Caco-2 (cell line): ENCODE measurements around the gene MMD. TPM values are rescaled to one million over a fixed set of nuclear protein-coding genes. Genes with fewer than 3 reads are reported as not detected.
"Not testable (repeated sequence)": the region's sequence is repeated elsewhere in the genome, so short reads cannot be mapped to it uniquely, and the experiment has no call there.

Experiments
- Bru-seq: library from RNA; stranded (reverse); fragments of 400-500 nt; gene quantifications from one replicate; lab custom pipeline; 2021; lab: Mats Ljungman, UMichigan
- BruChase-seq, 2 experiments: library from RNA; stranded (reverse); fragments of 400-500 nt; gene quantifications; one replicate each; lab custom pipeline; 2021; lab: Mats Ljungman, UMichigan
- BruUV-seq: library from RNA; stranded (reverse); fragments of 400-500 nt; replicated peaks from 2 replicates; lab custom pipeline; 2021; lab: Mats Ljungman, UMichigan
- CTCF ChIA-PET: fragments of 300-600 bp; sonication (Branson Sonifier 250); formaldehyde crosslinking; loops from one replicate; lab custom pipeline; 2022; ENCODE audit warnings: antibody characterized with exemption; lab: Charles Lee
- POLR2A ChIA-PET: fragments of 300-600 bp; sonication (Branson Sonifier 250); formaldehyde crosslinking; loops from one replicate; lab custom pipeline; 2022; ENCODE audit warnings: antibody characterized with exemption; lab: Charles Lee
- DNase-seq, 2 experiments: peaks; one replicate each; pipeline versions ENCODE4 v3.0.0 to v3.0.0-alpha.2; 2020 to 2022
- H3K27me3 ChIP-seq: replicated peaks from 2 replicates; pipeline ENCODE4 v1.6.0; 2011; ENCODE audit warnings: low read length; ENCODE audit not compliant: control insufficient read depth, insufficient read depth
- H3K36me3 ChIP-seq: 2 replicates; pipeline ENCODE4 v1.5.1; 2011; ENCODE audit warnings: low read length; ENCODE audit not compliant: control insufficient read depth, insufficient read depth
- H3K4me1 ChIP-seq: fragments of 250-450 bp; sonication (Bioruptor Pico); 2 replicates; pipeline ENCODE4 v1.5.1; 2020; ENCODE audit warnings: mild to moderate bottlenecking
- H3K4me3 ChIP-seq: 2 replicates; pipeline ENCODE4 v1.5.1; 2011; ENCODE audit warnings: low read depth, mild to moderate bottlenecking, control low read depth, low read length
- H3K9me3 ChIP-seq: fragments of 250-450 bp; sonication (Bioruptor Pico); 2 replicates; pipeline ENCODE4 v1.5.1; 2020; ENCODE audit warnings: mild to moderate bottlenecking, moderate library complexity
- H3K27ac Mint-ChIP-seq: one replicate; pipeline ENCODE4 v1.8.0; 2022; ENCODE audit warnings: mixed read lengths; ENCODE audit not compliant: unreplicated experiment
- H3K27me3 Mint-ChIP-seq: one replicate; pipeline ENCODE4 v1.8.0; 2022; ENCODE audit warnings: mixed read lengths; ENCODE audit not compliant: insufficient read depth, unreplicated experiment
- H3K36me3 Mint-ChIP-seq: one replicate; pipeline ENCODE4 v1.8.0; 2022; ENCODE audit warnings: mild to moderate bottlenecking, mixed read lengths; ENCODE audit not compliant: insufficient read depth, unreplicated experiment
- H3K4me1 Mint-ChIP-seq: one replicate; pipeline ENCODE4 v1.8.0; 2022; ENCODE audit warnings: low read depth, mixed read lengths; ENCODE audit not compliant: unreplicated experiment
- H3K4me3 Mint-ChIP-seq: one replicate; pipeline ENCODE4 v1.8.0; 2022; ENCODE audit warnings: mild to moderate bottlenecking, moderate library complexity, mixed read lengths; ENCODE audit not compliant: unreplicated experiment
- H3K9me3 Mint-ChIP-seq: one replicate; pipeline ENCODE4 v1.8.0; 2022; ENCODE audit warnings: mixed read lengths; ENCODE audit not compliant: unreplicated experiment
- intact Hi-C: fragments of 100-400 bp; cut with micrococcal nuclease; formaldehyde crosslinking; loops from one replicate; pipeline ENCODE4 v1.10.0; 2022; ENCODE audit not compliant: unreplicated experiment
- long read RNA-seq: library from polyadenylated mRNA; stranded (forward); transcript quantifications from one replicate; pipeline ENCODE4 v2.0.0, GENCODE V29; 2022
- total RNA-seq: library from RNA; stranded (reverse); gene quantifications from 2 replicates; pipeline ENCODE4 v1.2.3, GENCODE V29; 2022
- TF ChIP-seq, protein P1 (sequence below), 2 experiments: fragments of 200-600 bp in 1 of 2; IDR thresholded peaks; 1 replicate in 1 of 2; 2 replicates in 1 of 2; pipeline versions ENCODE4 v1.5.1 to v1.8.0; 2011 to 2022; ENCODE audit warnings: antibody characterized with exemption in 1 of 2, control low read depth in 1 of 2, inconsistent platforms in 1 of 2, low read depth in 1 of 2, low read length in 1 of 2, mild to moderate bottlenecking in 1 of 2, moderate library complexity in 1 of 2; ENCODE audit not compliant: insufficient read depth in 1 of 2, severe bottlenecking in 1 of 2, unreplicated experiment in 1 of 2

Gene MMD, protein sequence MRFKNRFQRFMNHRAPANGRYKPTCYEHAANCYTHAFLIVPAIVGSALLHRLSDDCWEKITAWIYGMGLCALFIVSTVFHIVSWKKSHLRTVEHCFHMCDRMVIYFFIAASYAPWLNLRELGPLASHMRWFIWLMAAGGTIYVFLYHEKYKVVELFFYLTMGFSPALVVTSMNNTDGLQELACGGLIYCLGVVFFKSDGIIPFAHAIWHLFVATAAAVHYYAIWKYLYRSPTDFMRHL
- 38.6 and 39.0 TPM in 2 replicates for total RNA-seq
- percentile 95 among the genes with signal in this experiment for Bru-seq, nascent RNA
- percentile 94 among the genes with signal in this experiment for BruChase-seq, experiment 1, labeled RNA remaining after a 2-hour chase
- percentile 90 among the genes with signal in this experiment for BruChase-seq, experiment 2, labeled RNA remaining after a 6-hour chase
- long read RNA-seq, transcript MMD-201 (7 exons, 2,735 nt) = major isoform, 62 of 90 reads
- long read RNA-seq, partial matches to known transcripts = 1 of 90 reads
- long read RNA-seq, other reads (novel, unspliced or antisense) = 22 of 90 reads

DNA sequence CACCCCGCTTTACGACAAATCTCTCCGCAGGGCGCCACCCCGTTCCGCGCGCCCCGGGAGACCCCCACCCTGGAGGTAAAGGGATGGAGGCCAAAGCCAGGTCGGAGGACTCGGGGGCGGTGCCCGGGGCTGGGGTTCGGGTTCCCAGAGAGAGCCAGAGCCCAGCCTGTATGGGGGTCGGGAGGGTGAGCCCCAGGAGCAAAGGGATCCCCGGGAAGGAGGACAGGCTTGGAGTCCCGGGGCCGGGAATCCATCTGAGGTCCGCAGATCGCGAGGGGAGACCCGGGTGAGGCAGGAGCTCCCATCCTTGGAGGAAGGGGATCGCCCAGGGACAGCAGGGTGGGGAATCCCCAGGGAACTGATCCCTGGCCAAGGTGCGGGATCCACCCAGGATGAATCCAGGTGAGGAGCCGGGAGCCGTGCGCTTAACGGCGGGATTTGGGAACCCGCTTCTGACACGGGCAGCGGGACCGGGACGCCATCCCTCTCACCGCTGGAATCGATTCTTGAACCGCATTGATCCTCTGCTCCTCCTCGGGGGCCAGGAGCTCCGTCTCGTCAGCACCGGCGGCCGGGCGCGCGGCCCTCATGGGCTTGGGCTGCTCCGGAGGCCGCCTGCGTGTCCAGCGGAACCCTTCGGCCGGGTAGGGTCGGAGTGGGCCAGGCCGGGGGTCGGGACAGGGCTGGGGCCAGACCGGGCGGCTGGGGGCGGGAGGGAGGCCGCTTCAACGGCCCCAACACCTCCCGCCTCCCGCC lies at the start of gene MMD:
MMD (minus strand) TSS at position 657 of the 756 bp plus-strand sequence; CDS start at position 517, 140 bp downstream.
- H3K36me3 Mint-ChIP-seq = peaks cover 45% of the 10 kb centered on the region
- Histone ChIP-seq H3K9me3 (no peaks in the 10 kb centered on the region), H3K36me3 (no peaks in the 10 kb centered on the region), H3K4me3 (peak within 1 kb of the TSS; percentile 78), H3K4me1 (peaks cover 19% of the 10 kb centered on the region), H3K27me3 (no peaks in the 10 kb centered on the region)
- H3K27ac Mint-ChIP-seq = peak within 1 kb of the TSS; percentile 81
- intact Hi-C loops = loop anchor here (2.0 kb wide), 3 partner anchors 23 to 93 kb away; no protein-coding TSS in a partner anchor
- TF ChIP-seq, protein P1, sequence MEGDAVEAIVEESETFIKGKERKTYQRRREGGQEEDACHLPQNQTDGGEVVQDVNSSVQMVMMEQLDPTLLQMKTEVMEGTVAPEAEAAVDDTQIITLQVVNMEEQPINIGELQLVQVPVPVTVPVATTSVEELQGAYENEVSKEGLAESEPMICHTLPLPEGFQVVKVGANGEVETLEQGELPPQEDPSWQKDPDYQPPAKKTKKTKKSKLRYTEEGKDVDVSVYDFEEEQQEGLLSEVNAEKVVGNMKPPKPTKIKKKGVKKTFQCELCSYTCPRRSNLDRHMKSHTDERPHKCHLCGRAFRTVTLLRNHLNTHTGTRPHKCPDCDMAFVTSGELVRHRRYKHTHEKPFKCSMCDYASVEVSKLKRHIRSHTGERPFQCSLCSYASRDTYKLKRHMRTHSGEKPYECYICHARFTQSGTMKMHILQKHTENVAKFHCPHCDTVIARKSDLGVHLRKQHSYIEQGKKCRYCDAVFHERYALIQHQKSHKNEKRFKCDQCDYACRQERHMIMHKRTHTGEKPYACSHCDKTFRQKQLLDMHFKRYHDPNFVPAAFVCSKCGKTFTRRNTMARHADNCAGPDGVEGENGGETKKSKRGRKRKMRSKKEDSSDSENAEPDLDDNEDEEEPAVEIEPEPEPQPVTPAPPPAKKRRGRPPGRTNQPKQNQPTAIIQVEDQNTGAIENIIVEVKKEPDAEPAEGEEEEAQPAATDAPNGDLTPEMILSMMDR (IDR thresholded peaks at IDR 0.05; ENCODE audit: insufficient read depth in 1 of 2, low read depth in 1 of 2, low read length in 1 of 2, severe bottlenecking in 1 of 2, unreplicated experiment in 1 of 2) = no peak
- H3K4me1 Mint-ChIP-seq = peaks cover 64% of the 10 kb centered on the region
- DNase-seq = peak in 1 of 2 experiments; percentile 46
- H3K27me3 Mint-ChIP-seq = no peaks in the 10 kb centered on the region
- no peaks in the 10 kb centered on the region for H3K9me3 Mint-ChIP-seq
- ChIA-PET POLR2A (interaction anchor here (1.0 to 1.7 kb wide), 2 partner anchors 13 to 25 kb away, joined by 5 read pairs; no protein-coding TSS in a partner anchor), CTCF (no interaction called here)
- TSS peak; percentile 34 for BruUV-seq
- H3K4me3 Mint-ChIP-seq = peak within 1 kb of the TSS; percentile 90

DNA sequence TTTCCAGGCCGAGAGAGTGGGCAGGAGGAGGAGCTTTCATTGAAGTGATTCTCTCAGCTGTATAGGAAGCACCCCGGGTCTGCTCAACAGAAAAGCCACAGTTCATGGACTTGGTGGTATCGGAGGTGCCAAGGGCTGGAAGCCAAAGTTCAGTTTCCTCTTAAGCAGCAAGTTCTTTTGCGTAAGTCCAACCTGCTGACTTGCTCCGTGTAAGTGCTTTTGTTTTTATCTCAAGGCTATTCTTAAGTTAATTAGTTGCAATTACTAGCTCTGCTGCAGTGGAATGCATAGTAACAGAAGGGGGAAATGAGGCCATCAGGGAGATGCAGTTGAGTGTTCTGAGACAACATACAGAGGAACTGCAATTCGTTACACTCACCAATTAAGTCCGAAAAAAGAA lies 45.0 kb upstream of the MMD start:
- CTCF ChIA-PET = no interaction called here
- TF ChIP-seq, protein P1 (IDR thresholded peaks at IDR 0.05; ENCODE audit: insufficient read depth in 1 of 2, low read depth in 1 of 2, low read length in 1 of 2, severe bottlenecking in 1 of 2, unreplicated experiment in 1 of 2) = no peak
- Histone ChIP-seq H3K36me3 (no peaks in the 10 kb centered on the region), H3K27me3 (no peaks in the 10 kb centered on the region), H3K9me3 (no peaks in the 10 kb centered on the region; the same call in 1 of the 2 replicates), H3K4me3 (no peak overlapping the region), H3K4me1 (no peaks in the 10 kb centered on the region)
- H3K4me1 Mint-ChIP-seq = no peaks in the 10 kb centered on the region
- BruUV-seq = no TSS peak
- H3K4me3 Mint-ChIP-seq = no peak overlapping the region
- no peak for DNase-seq
- peaks cover 14% of the 10 kb centered on the region for H3K9me3 Mint-ChIP-seq
- intact Hi-C loops = no loop called here
- POLR2A ChIA-PET = no interaction called here
- no peaks in the 10 kb centered on the region for H3K36me3 Mint-ChIP-seq
- H3K27ac Mint-ChIP-seq = no peak overlapping the region
- H3K27me3 Mint-ChIP-seq = no peaks in the 10 kb centered on the region

DNA sequence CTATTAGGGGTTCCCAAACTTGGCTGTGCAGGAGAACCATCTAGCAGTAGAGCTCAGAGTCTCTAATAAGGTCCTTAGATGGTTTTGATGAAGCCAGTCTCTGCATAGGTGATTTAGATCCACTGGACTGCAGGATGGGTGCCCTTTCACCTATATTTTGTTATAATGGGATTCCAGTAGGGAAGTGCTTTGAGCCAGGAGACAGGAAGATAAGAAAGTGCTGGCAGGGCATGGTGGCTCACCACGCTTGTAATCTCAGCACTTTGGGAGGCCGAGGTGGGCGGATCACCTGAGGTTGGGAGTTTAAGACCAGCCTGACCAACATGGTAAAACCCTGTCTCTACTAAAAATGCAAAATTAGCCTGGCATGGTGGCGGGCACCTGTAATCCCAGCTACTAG lies 44.1 kb upstream of the MMD start:
- peaks cover 14% of the 10 kb centered on the region for H3K9me3 Mint-ChIP-seq
- H3K36me3 Mint-ChIP-seq, BruUV-seq, H3K4me3 ChIP-seq, H3K4me1 Mint-ChIP-seq, H3K27me3 Mint-ChIP-seq, H3K4me3 Mint-ChIP-seq, H3K4me1 ChIP-seq, H3K9me3 ChIP-seq, H3K27me3 ChIP-seq, CTCF ChIA-PET, POLR2A ChIA-PET, intact Hi-C loops, DNase-seq, H3K36me3 ChIP-seq, H3K27ac Mint-ChIP-seq: not testable (repeated sequence)
